GM21619 (cell line): Measurements from ENCODE around the gene WDR62.
A peak's percentile ranks its signal among the peaks of the same experiment; 100 is the strongest.
"Not testable (repeated sequence)": the region's sequence is repeated elsewhere in the genome, so short reads cannot be mapped to it uniquely, and the experiment has no call there.

Source experiments
- ATAC-seq: cut with Tn5 transposase; IDR thresholded peaks from one replicate; pipeline ENCODE4 v1.9.1; 2021; ENCODE audit not compliant: unreplicated experiment

Gene WDR62

GRCh38 chr19:36032251-36033104, 22.2 kb upstream of the WDR62 start, which contains the start of gene CLIP3:
TSS of gene CLIP3 (minus strand) at chr19:36032873. CDS start at chr19:36032357, 516 bp downstream.
- no peak for ATAC-seq

DNA sequence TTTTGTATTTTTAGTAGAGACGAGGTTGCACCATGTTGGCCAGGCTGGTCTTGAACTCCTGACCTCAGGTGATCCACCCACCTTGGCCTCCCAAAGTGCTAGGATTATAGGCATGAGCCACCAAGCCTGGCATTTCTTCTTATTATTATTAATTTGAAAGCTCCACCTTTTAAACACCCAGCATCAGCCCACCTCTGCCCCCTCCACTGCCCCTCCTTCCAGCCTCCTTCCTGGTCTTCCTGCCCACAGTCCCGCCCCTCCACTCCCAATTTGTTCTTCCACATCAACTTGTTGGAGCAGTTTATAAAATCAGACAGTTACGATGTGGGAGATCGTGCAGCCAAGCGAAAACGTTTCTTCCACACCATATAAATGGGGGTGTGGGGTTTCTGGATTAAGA, 14.2 kb upstream of the WDR62 start:
- ATAC-seq: no peak

DNA sequence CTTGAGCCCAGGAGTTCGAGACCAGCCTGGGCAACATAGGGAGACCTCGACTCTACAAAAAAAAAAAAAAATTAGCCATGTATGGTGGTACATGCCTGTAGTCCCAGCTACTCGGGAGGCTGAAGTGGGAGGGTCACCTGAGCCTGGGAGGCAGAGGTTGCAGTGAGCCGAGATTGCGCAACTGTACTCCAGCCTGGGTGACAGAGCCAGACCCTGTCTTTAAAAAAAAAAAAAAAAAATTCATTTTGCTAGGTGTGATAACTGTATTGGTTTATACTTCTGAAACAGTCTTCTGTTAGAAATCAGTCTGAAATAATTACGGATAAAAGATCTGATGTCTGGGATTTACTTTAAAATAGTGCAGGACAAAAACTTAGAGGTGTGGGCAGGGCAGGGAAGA, 13.6 kb upstream of the WDR62 start:
- not testable (repeated sequence) for ATAC-seq

- ATAC-seq: no peak
Measured at GRCh38 chr19:36041831-36042230, 12.9 kb upstream of the WDR62 start.

- ATAC-seq: no peak
Measured at GRCh38 chr19:36043952-36044351, 10.7 kb upstream of the WDR62 start.

GRCh38 chr19:36046443-36047050, 8.2 kb upstream of the WDR62 start:
- no peak for ATAC-seq

DNA sequence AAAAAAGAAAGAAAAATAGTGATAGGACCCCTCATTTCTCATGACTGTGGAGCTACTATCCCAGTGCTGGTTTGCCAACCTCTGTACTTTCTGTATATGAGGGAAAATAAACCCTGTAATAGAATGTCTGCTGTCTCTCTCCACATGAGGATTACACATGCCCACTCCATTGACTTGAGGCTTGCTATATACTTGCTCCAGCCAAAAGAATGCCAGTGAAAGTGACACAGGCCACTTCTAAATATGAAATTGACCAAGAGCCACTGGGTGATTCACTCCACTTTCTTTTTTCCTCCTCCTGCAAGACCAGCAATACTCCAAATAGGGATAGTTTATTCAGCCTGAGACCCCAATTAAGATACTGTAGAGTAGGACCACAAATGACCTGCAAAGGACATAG, 6.9 kb upstream of the WDR62 start:
- no peak for ATAC-seq

DNA sequence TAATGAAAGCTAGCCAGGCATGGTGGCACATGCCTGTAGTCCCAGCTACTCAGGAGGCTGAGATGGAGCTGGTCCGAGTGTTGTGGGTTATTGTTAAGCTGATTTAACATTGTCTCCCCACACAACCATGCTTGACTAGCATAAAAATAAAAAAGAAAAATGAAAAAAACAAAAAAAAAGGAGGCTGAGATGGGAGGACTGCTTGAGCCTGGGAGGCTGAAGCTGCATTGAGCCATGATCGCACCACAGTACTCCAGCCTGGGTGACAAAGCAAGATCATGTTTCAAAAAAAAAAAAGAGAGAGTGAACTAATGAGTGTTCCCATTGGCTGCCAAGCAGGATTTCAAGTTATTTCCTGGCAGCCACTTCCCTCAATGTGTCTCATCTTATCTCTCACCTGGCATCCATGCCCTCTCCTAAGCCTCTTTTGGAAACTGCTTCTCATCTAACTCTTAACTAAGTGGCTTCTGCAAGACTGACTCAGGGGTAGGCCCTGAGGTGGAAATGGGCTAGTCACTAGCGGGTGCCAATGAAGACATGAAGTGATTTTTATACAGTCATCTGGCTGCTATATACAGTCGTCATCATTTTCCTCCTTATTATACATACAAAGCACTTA, 5.5 kb upstream of the WDR62 start:
- ATAC-seq: no peak

GRCh38 chr19:36051236-36051635, 3.5 kb upstream of the WDR62 start:
- no peak for ATAC-seq

DNA sequence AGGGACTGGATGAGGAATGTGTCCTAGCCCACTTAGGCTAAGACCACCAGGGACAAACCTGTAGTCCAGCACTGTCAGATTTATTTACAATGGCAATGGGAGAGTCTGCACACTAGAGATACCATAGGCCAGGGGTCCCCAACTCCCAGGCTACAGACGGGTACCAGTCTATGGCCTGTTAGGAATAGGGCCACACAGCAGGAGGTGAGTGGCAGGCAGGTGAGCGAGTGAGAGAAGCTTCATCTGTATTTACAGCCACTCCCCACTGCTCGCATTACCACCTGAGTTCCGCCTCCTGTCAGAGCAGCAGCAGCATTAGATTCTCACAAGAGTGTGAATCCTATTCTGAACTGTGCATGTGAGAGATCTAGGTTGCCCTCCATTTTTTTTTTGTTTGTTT, 3.1 kb upstream of the WDR62 start:
- no peak for ATAC-seq

DNA sequence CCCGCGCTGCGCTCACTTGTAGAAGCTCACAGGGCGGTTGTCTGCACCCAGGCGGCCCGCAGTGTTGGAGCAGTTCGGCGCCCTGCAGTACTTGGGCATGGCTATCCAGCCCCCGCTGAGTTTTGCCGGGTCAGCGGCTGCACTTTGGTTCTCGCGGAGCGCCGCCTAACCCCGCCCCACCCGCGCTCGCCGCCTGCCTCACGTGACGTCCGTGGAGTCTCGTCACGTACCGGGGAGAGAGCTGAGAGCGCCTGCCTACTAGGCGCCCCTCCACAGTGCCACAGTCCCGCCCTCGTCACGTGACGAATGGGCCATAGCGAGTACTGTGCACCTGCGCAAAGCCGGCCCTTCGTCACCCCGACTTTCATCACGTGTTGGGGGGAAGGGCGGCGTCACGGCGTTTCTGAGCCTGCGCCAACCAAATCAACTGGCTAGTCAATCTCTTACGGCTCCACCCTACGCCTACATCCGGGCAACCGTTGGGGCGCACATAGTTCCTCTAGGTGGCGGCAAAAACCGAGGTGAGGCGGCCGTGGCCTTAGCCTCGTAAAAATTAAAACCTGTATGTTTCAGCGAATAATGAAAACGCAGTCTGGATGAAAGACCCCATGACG, 471 bp upstream of the WDR62 start, which contains the start of gene THAP8:
Gene THAP8, minus strand, starts transcription at position 167 of the 614 bp plus-strand sequence. Its CDS starts 68 bp downstream, at position 99.
- peak; percentile 75 for ATAC-seq

GRCh38 chr19:36058481-36059179, 3.9 kb downstream of the WDR62 start:
- ATAC-seq: no peak

DNA sequence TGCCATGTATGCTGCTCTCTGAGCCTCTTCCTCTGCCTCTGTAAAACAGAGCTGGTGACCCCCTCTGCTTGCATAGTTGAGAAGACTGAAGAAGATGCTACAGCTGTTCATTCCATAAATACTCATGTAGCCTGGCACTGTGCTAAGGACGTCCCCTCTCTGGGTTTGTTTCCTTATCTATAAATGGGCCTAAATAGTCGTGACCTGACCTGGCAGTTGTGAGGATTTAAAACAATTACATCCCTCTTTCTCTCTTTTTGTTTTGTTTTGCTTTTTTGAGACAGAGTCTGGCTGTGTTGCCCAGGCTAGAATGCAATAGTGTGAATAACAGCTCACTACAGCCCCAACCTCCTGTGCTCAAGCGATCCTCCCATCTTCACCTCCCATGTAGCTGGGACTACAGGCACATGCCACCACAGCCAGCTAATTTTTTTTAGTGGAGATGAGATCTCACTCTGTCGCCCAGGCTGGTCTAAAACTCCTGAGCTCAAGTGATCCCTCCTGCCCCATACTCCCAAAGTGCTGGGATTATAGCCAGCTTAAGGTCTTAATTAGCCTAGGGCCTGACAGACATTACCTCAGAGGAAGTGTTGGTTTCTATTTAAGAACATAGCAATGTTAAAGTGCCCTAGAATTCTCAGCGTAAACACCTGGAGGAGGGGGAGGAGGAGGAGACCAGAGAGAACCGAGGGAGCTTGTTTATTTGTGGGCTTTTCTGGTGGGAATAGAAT, 4.6 kb downstream of the WDR62 start:
- no peak for ATAC-seq

GRCh38 chr19:36060430-36060829, 5.7 kb downstream of the WDR62 start:
- no peak for ATAC-seq

DNA sequence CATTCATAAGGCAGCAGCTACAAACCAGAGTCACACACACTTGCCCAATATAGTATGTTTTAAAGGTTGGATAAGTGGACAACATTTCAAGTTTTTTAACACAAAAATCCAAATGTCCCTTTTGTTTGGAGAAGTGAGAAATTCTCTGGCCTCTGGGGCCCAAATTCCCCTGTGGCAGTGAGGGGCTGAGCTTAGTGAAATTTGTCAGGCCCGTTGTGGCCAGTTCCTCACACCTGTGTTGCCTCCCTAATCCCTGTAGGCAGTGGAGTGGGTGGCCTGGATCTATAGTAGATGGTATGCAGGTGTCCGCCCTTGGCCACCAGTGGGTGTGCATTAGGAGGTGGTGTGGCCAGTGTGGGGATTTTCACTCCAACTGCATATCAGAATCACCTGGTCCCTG, 6.7 kb downstream of the WDR62 start:
- no peak for ATAC-seq

- ATAC-seq: no peak
Measured at GRCh38 chr19:36064826-36065225, 10.1 kb downstream of the WDR62 start.

- ATAC-seq: no peak
Measured at GRCh38 chr19:36067681-36068080, 13.0 kb downstream of the WDR62 start.

- ATAC-seq: not testable (repeated sequence)
Measured at GRCh38 chr19:36068810-36069499, 14.3 kb downstream of the WDR62 start.

- ATAC-seq: no peak
Measured at GRCh38 chr19:36072081-36072480, 17.4 kb downstream of the WDR62 start.
